C4-2B (cell line): ENCODE measurements around the gene GLI3.

Experiments used
- ZFX ChIP-seq: fragments of 450-650 bp; IDR thresholded peaks from 2 replicates; pipeline ENCODE4 v1.6.1; 2017
- TF ChIP-seq, protein P1 (sequence below): fragments of 450-650 bp; conservative IDR thresholded peaks from 2 replicates; pipeline ENCODE4 v1.5.1; 2017; ENCODE audit warnings: mild to moderate bottlenecking

DNA sequence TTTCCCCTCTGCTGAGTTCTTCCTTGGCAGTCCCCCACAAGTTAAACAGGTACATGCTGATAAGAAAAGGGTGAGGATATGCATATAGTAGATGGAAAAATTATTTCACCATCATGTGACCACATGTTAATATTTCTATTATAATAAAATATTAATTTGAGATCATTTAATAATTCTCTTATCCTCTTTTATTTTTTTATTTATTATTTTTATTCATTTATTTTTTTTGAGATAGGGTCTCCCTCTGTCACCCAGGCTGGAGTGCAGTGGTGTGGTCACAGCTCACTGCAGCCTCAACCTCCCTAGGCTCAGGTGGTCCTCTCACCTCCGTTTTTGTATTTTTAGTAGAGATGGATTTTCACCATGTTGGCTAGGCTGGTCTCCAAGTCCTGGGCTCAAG lies 11.6 kb upstream of the GLI3 start:
- TF ChIP-seq, protein P1, sequence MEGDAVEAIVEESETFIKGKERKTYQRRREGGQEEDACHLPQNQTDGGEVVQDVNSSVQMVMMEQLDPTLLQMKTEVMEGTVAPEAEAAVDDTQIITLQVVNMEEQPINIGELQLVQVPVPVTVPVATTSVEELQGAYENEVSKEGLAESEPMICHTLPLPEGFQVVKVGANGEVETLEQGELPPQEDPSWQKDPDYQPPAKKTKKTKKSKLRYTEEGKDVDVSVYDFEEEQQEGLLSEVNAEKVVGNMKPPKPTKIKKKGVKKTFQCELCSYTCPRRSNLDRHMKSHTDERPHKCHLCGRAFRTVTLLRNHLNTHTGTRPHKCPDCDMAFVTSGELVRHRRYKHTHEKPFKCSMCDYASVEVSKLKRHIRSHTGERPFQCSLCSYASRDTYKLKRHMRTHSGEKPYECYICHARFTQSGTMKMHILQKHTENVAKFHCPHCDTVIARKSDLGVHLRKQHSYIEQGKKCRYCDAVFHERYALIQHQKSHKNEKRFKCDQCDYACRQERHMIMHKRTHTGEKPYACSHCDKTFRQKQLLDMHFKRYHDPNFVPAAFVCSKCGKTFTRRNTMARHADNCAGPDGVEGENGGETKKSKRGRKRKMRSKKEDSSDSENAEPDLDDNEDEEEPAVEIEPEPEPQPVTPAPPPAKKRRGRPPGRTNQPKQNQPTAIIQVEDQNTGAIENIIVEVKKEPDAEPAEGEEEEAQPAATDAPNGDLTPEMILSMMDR: no peak
- TF ChIP-seq ZFX: no peak
